ENCODE data around the gene FAM200C. TPM values are rescaled to one million over a fixed set of nuclear protein-coding genes. Genes with fewer than 3 reads are reported as not detected.

Gene FAM200C
- total RNA-seq, 2 experiments from 2014 or later, result 0.48 to 0.68 TPM

- Mint-ChIP-seq H3K4me1 (peaks cover 18% of the 10 kb centered on the region), H3K36me3 (peaks cover 3% of the 10 kb centered on the region), H3K4me3 (no peak overlapping the region), H3K9me3 (no peaks in the 10 kb centered on the region), H3K27me3 (peaks cover 10% of the 10 kb centered on the region), H3K27ac (peak overlapping the region; percentile 50)
- no peak for DNase-seq
Measured at GRCh38 chr5:160434022-160434531, 34.2 kb upstream of the FAM200C start.

GRCh38 chr5:160432787-160433186, 32.9 kb upstream of the FAM200C start:
- peaks cover 10% of the 10 kb centered on the region for H3K4me1 Mint-ChIP-seq
- peaks cover 12% of the 10 kb centered on the region for H3K36me3 Mint-ChIP-seq
- no peak overlapping the region for H3K4me3 Mint-ChIP-seq
- DNase-seq, result no peak
- no peaks in the 10 kb centered on the region for H3K9me3 Mint-ChIP-seq
- peaks cover 10% of the 10 kb centered on the region for H3K27me3 Mint-ChIP-seq
- H3K27ac Mint-ChIP-seq, result no peak overlapping the region

- no peaks in the 10 kb centered on the region for H3K9me3 Mint-ChIP-seq
- H3K27me3 Mint-ChIP-seq, result peaks cover 10% of the 10 kb centered on the region
- no peak for DNase-seq
- peaks cover 9% of the 10 kb centered on the region for H3K4me1 Mint-ChIP-seq
- no peak overlapping the region for H3K4me3 Mint-ChIP-seq
- H3K27ac Mint-ChIP-seq, result no peak overlapping the region
- peaks cover 16% of the 10 kb centered on the region for H3K36me3 Mint-ChIP-seq
Measured at GRCh38 chr5:160432196-160432595, 32.3 kb upstream of the FAM200C start.

GRCh38 chr5:160427607-160428006, 27.8 kb upstream of the FAM200C start:
- Mint-ChIP-seq H3K9me3 (no peaks in the 10 kb centered on the region), H3K27ac (no peak overlapping the region), H3K4me3 (no peak overlapping the region), H3K27me3 (no peaks in the 10 kb centered on the region), H3K4me1 (peaks cover 27% of the 10 kb centered on the region), H3K36me3 (peaks cover 36% of the 10 kb centered on the region)
- no peak for DNase-seq

- peaks cover 53% of the 10 kb centered on the region for H3K4me1 Mint-ChIP-seq
- no peak overlapping the region for H3K27ac Mint-ChIP-seq
Measured at GRCh38 chr5:160423099-160423498, 23.2 kb upstream of the FAM200C start.

GRCh38 chr5:160421625-160422258, 21.9 kb upstream of the FAM200C start, which contains the start of gene PTTG1:
Gene PTTG1 (plus strand): TSS chr5:160421855. CDS start chr5:160422313, 458 bp downstream.
- peaks cover 61% of the 10 kb centered on the region for H3K4me1 Mint-ChIP-seq
- peak; percentile 93 for DNase-seq
- no peaks in the 10 kb centered on the region for H3K27me3 Mint-ChIP-seq
- peak within 1 kb of the TSS; percentile 90 for H3K27ac Mint-ChIP-seq
- no peaks in the 10 kb centered on the region for H3K9me3 Mint-ChIP-seq
- peak within 1 kb of the TSS; percentile 97 for H3K4me3 Mint-ChIP-seq
- H3K36me3 Mint-ChIP-seq, result peaks cover 26% of the 10 kb centered on the region

More at GRCh38 chr5:160423099-160423498, 23.2 kb upstream of the FAM200C start:
- DNase-seq, result no peak
- H3K9me3 Mint-ChIP-seq, result no peaks in the 10 kb centered on the region
- no peaks in the 10 kb centered on the region for H3K27me3 Mint-ChIP-seq
- H3K36me3 Mint-ChIP-seq, result peaks cover 30% of the 10 kb centered on the region
- H3K4me3 Mint-ChIP-seq, result peak overlapping the region; percentile 97

- Mint-ChIP-seq H3K36me3 (peaks cover 24% of the 10 kb centered on the region), H3K4me3 (peak overlapping the region; percentile 95), H3K9me3 (no peaks in the 10 kb centered on the region), H3K4me1 (peaks cover 60% of the 10 kb centered on the region), H3K27ac (peak overlapping the region; percentile 92), H3K27me3 (no peaks in the 10 kb centered on the region)
- no peak for DNase-seq
Measured at GRCh38 chr5:160420331-160420610, 20.4 kb upstream of the FAM200C start.

- Mint-ChIP-seq H3K9me3 (no peaks in the 10 kb centered on the region), H3K36me3 (peaks cover 20% of the 10 kb centered on the region), H3K27me3 (no peaks in the 10 kb centered on the region), H3K27ac (peak overlapping the region; percentile 92), H3K4me1 (peaks cover 58% of the 10 kb centered on the region), H3K4me3 (peak overlapping the region; percentile 95)
- DNase-seq, result no peak
Measured at GRCh38 chr5:160419458-160420330, 19.8 kb upstream of the FAM200C start.

GRCh38 chr5:160418561-160419457, 19.0 kb upstream of the FAM200C start, which contains the start of gene SLU7:
Gene SLU7 (minus strand): TSS chr5:160419081. CDS start chr5:160415294, 3,787 bp downstream.
- peak within 1 kb of the TSS; percentile 92 for H3K27ac Mint-ChIP-seq
- no peaks in the 10 kb centered on the region for H3K27me3 Mint-ChIP-seq
- DNase-seq, result peak; percentile 94
- peaks cover 52% of the 10 kb centered on the region for H3K4me1 Mint-ChIP-seq
- peaks cover 13% of the 10 kb centered on the region for H3K36me3 Mint-ChIP-seq
- peak within 1 kb of the TSS; percentile 95 for H3K4me3 Mint-ChIP-seq
- H3K9me3 Mint-ChIP-seq, result no peaks in the 10 kb centered on the region

- peaks cover 7% of the 10 kb centered on the region for H3K36me3 Mint-ChIP-seq
- no peak overlapping the region for H3K27ac Mint-ChIP-seq
- no peaks in the 10 kb centered on the region for H3K9me3 Mint-ChIP-seq
- no peaks in the 10 kb centered on the region for H3K27me3 Mint-ChIP-seq
- H3K4me3 Mint-ChIP-seq, result peak overlapping the region; percentile 85
- peaks cover 10% of the 10 kb centered on the region for H3K4me1 Mint-ChIP-seq
- DNase-seq, result no peak
Measured at GRCh38 chr5:160398806-160399205, 1.0 kb downstream of the FAM200C start.

GRCh38 chr5:160397492-160397891, 2.4 kb downstream of the FAM200C start:
- Mint-ChIP-seq H3K4me3 (no peak overlapping the region), H3K27ac (no peak overlapping the region), H3K9me3 (no peaks in the 10 kb centered on the region), H3K4me1 (peaks cover 10% of the 10 kb centered on the region), H3K27me3 (no peaks in the 10 kb centered on the region), H3K36me3 (peaks cover 2% of the 10 kb centered on the region)
- DNase-seq, result no peak

GRCh38 chr5:160395111-160395510, 4.7 kb downstream of the FAM200C start:
- H3K36me3 Mint-ChIP-seq, result no peaks in the 10 kb centered on the region
- H3K27ac Mint-ChIP-seq, result no peak overlapping the region
- H3K27me3 Mint-ChIP-seq, result no peaks in the 10 kb centered on the region
- H3K9me3 Mint-ChIP-seq, result no peaks in the 10 kb centered on the region
- no peak for DNase-seq
- H3K4me1 Mint-ChIP-seq, result peaks cover 9% of the 10 kb centered on the region
- H3K4me3 Mint-ChIP-seq, result no peak overlapping the region

GRCh38 chr5:160390787-160391696, 8.8 kb downstream of the FAM200C start:
- Mint-ChIP-seq H3K27me3 (no peaks in the 10 kb centered on the region), H3K36me3 (peaks cover 6% of the 10 kb centered on the region), H3K4me3 (no peak overlapping the region), H3K27ac (no peak overlapping the region), H3K9me3 (peaks cover 16% of the 10 kb centered on the region), H3K4me1 (no peaks in the 10 kb centered on the region)
- DNase-seq, result no peak

- Mint-ChIP-seq H3K4me3 (no peak overlapping the region), H3K4me1 (no peaks in the 10 kb centered on the region), H3K36me3 (peaks cover 6% of the 10 kb centered on the region), H3K9me3 (peaks cover 17% of the 10 kb centered on the region), H3K27me3 (no peaks in the 10 kb centered on the region), H3K27ac (no peak overlapping the region)
- DNase-seq, result no peak
Measured at GRCh38 chr5:160387445-160387844, 12.4 kb downstream of the FAM200C start.

Data from activated naive CD8-positive, alpha-beta T cell treated with anti-CD3 and anti-CD28 coated beads for 36 hours (primary cell).